Heart left ventricle (tissue), 16 donors: Measurements from ENCODE around the gene PKD2. TPM values are rescaled to one million over a fixed set of nuclear protein-coding genes. Genes with fewer than 3 reads are reported as not detected.

Source experiments
- ATAC-seq, 4 donors: fragments of 200-7000 bp; cut with Tn5 transposase; one replicate each; pipeline ENCODE4 v1.9.1; 2020 to 2022; ENCODE audit warnings: moderate library complexity in 4 of 4, mild to moderate bottlenecking in 3 of 4, moderate number of reproducible peaks in 1 of 4
- DNase-seq, 5 donors: peaks; one replicate each; pipeline ENCODE4 v3.0.0-alpha.2; 2020
- H3K27ac ChIP-seq, 12 donors: fragments of 200-600 bp; sonication (generic) in 4 of 12; one replicate each; pipeline versions ENCODE4 v1.5.0 to v1.8.0; 2016 to 2022; ENCODE audit warnings: mild to moderate bottlenecking in 2 of 12
- H3K27me3 ChIP-seq, 9 donors: fragments of 200-600 bp; sonication (generic) in 2 of 9; one replicate each; pipeline versions ENCODE4 v1.5.1 to v1.8.0; 2016 to 2022; ENCODE audit warnings: mild to moderate bottlenecking in 3 of 9
- H3K36me3 ChIP-seq, 9 donors: fragments of 200-600 bp; sonication (generic) in 2 of 9; one replicate each; pipeline versions ENCODE4 v1.5.0 to v1.8.0; 2018 to 2022; ENCODE audit warnings: mild to moderate bottlenecking in 2 of 9
- H3K4me1 ChIP-seq, 12 donors: fragments of 200-600 bp; sonication (generic) in 4 of 12; one replicate each; pipeline versions ENCODE4 v1.5.0 to v1.8.0; 2016 to 2022; ENCODE audit warnings: mild to moderate bottlenecking in 3 of 12
- H3K4me3 ChIP-seq, 12 donors: fragments of 200-600 bp; sonication (generic) in 4 of 12; one replicate each; pipeline versions ENCODE4 v1.5.0 to v1.8.0; 2017 to 2022; ENCODE audit warnings: mild to moderate bottlenecking in 9 of 12, moderate library complexity in 4 of 12
- H3K9me3 ChIP-seq, 12 donors: fragments of 200-600 bp; sonication (generic) in 4 of 12; one replicate each; pipeline versions ENCODE4 v1.5.0 to v1.8.0; 2016 to 2022; ENCODE audit warnings: mild to moderate bottlenecking in 1 of 12
- POLR2A ChIP-seq, 2 donors: fragments of 450-650 bp; IDR thresholded peaks; one replicate each; pipeline ENCODE4 v1.6.1; 2017; ENCODE audit warnings: antibody characterized with exemption in 2 of 2, mild to moderate bottlenecking in 2 of 2, moderate library complexity in 2 of 2
- WGBS, 4 donors: extraction: QIAGEN DNeasy Blood & Tissue Kit in 2 of 4; methylation state at CpG; one replicate each; pipeline versions ENCODE4 v1.1.5 to v1.1.7; 2013 to 2018; 5-methylcytosine and 5-hydroxymethylcytosine counted together
- intact Hi-C, 10 donors: fragments of 100-400 bp; cut with DNase I; formaldehyde crosslinking; loops; one replicate each; pipeline versions ENCODE4 v1.11.1 to v1.14.2; 2022
- polyA plus RNA-seq, 2 donors: library from polyadenylated mRNA; stranded (reverse); fragments of 200-250 nt; gene quantifications; one replicate each; pipeline ENCODE4 v1.2.3, GENCODE V29; 2013
- total RNA-seq, 9 donors: library from RNA; depleted of rRNA in 2 of 9; stranded (reverse); fragments of >200 nt in 2 of 9; fragmentation: NEBNext Ultra II Directional in 3 of 9; extraction: Animal tissue kit (Norgen Biotek cat#: 25700) in 3 of 9; gene quantifications; one replicate each; pipeline versions ENCODE4 v1.1.0 to v1.2.4, GENCODE V29; 2016 to 2023
- TF ChIP-seq, protein P1 (sequence below), 12 donors: fragments of 200-600 bp; sonication (generic) in 4 of 12; IDR thresholded peaks; one replicate each; pipeline versions ENCODE4 v1.5.0 to v1.8.0; 2018 to 2022; ENCODE audit warnings: antibody characterized with exemption in 12 of 12, mild to moderate bottlenecking in 5 of 12
- donor health status: ischemic (EF 13 %, LVEDD 7.1; RV severe dilation, severe dysfunction).
- donor health status: healthy with polysubstance abuse.
- donor health status: DM: no; HTN: yes; CAD: no.
- donor health status: DM: no; HTN: no; CAD: no.
- donor health status: ischemic (EF 25% LVEDD 6.9; RV normal size, moderate dysfunction).
- donor health status: ischemic (EF 25% LVEDD 5.7; RV mildly dilated, moderate dysfunction).
- donor health status: healthy.
- donor health status: DM: yes; HTN: yes; CAD: no.
- donor health status: ischemic (EF 35%, LVEDD 5.7; RV mildly dilated, moderate dysfunction).
- donor health status: nonischemic (EF 11% LVEDD 7.7; RV severe dilation, severe dysfunction).
- donor health status: DM: yes; HTN: yes; CAD: no.
- donor health status: PGD.
- donor health status: ischemic (EF 29% LVEDD 5.4; RV normal size, mild dysfunction).
- donor health status: nonischemic (EF 23%, LVEDD 6.1; RV moderate dilation, normal function).

The PKD2 gene
- total and polyA plus RNA-seq, 11 donors = 6.6 to 26.7 (median 15.1) TPM

- WGBS, 4 donors = 89 to 92% (median 90%) methylated on average over 5 of the region's 5 CpGs
These were observed 29.7 kb upstream of the PKD2 start for GRCh38 chr4:87977521-87978278.

GRCh38 chr4:87978681-87979080 lies 28.8 kb upstream of the PKD2 start:
- Histone ChIP-seq H3K9me3 (no peaks in the 10 kb centered on the region), H3K27me3 (peaks cover 0 to 13% (median 0%) of the 10 kb centered on the region in 9 donors), H3K4me3 (no peak overlapping the region), H3K4me1 (peaks cover 0 to 13% (median 0%) of the 10 kb centered on the region in 12 donors), H3K36me3 (no peaks in the 10 kb centered on the region), H3K27ac (no peak overlapping the region)
- TF ChIP-seq POLR2A (IDR thresholded peaks at IDR 0.05) = no peak
- TF ChIP-seq, protein P1, sequence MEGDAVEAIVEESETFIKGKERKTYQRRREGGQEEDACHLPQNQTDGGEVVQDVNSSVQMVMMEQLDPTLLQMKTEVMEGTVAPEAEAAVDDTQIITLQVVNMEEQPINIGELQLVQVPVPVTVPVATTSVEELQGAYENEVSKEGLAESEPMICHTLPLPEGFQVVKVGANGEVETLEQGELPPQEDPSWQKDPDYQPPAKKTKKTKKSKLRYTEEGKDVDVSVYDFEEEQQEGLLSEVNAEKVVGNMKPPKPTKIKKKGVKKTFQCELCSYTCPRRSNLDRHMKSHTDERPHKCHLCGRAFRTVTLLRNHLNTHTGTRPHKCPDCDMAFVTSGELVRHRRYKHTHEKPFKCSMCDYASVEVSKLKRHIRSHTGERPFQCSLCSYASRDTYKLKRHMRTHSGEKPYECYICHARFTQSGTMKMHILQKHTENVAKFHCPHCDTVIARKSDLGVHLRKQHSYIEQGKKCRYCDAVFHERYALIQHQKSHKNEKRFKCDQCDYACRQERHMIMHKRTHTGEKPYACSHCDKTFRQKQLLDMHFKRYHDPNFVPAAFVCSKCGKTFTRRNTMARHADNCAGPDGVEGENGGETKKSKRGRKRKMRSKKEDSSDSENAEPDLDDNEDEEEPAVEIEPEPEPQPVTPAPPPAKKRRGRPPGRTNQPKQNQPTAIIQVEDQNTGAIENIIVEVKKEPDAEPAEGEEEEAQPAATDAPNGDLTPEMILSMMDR (IDR thresholded peaks at IDR 0.05) = no peak
- WGBS, 4 donors = 90 to 100% (median 95%) methylated on average over 1 of the region's 1 CpG
- DNase-seq (no peak), ATAC-seq (no peak)
- intact Hi-C loops = loop anchor here in 6 of 10 donors (5.0 to 10.0 kb wide), 4 partner anchors 294 to 434 kb away; no protein-coding TSS in a partner anchor

More at GRCh38 chr4:87977521-87978278, 29.7 kb upstream of the PKD2 start:
- H3K4me1 ChIP-seq = peaks cover 0 to 19% (median 0%) of the 10 kb centered on the region in 12 donors
- H3K27me3 ChIP-seq = peaks cover 0 to 16% (median 0%) of the 10 kb centered on the region in 9 donors
- TF ChIP-seq, protein P1 (IDR thresholded peaks at IDR 0.05) = no peak
- no peak for TF ChIP-seq POLR2A (IDR thresholded peaks at IDR 0.05)
- DNase-seq (no peak), ATAC-seq (no peak)
- no peaks in the 10 kb centered on the region for H3K9me3 ChIP-seq
- intact Hi-C loops = loop anchor here in 6 of 10 donors (5.0 to 10.0 kb wide), 4 partner anchors 293 to 433 kb away; no protein-coding TSS in a partner anchor
- H3K36me3 ChIP-seq = no peaks in the 10 kb centered on the region
- H3K27ac ChIP-seq = no peak overlapping the region
- H3K4me3 ChIP-seq = no peak overlapping the region

- WGBS, 4 donors = 81 to 91% (median 88%) methylated on average over 1 of the region's 1 CpG
- ATAC-seq (no peak), DNase-seq (no peak)
- Histone ChIP-seq H3K36me3 (no peaks in the 10 kb centered on the region), H3K4me1 (peaks cover 0 to 11% (median 0%) of the 10 kb centered on the region in 12 donors), H3K4me3 (no peak overlapping the region), H3K9me3 (no peaks in the 10 kb centered on the region), H3K27me3 (peaks cover 0 to 9% (median 0%) of the 10 kb centered on the region in 9 donors), H3K27ac (no peak overlapping the region)
- TF ChIP-seq, protein P1 (IDR thresholded peaks at IDR 0.05) = no peak
- TF ChIP-seq POLR2A (IDR thresholded peaks at IDR 0.05) = no peak
- intact Hi-C loops = loop anchor here in 6 of 10 donors (5.0 to 10.0 kb wide), 4 partner anchors 295 to 435 kb away; no protein-coding TSS in a partner anchor
These were observed 27.6 kb upstream of the PKD2 start for GRCh38 chr4:87979810-87980209.

DNA sequence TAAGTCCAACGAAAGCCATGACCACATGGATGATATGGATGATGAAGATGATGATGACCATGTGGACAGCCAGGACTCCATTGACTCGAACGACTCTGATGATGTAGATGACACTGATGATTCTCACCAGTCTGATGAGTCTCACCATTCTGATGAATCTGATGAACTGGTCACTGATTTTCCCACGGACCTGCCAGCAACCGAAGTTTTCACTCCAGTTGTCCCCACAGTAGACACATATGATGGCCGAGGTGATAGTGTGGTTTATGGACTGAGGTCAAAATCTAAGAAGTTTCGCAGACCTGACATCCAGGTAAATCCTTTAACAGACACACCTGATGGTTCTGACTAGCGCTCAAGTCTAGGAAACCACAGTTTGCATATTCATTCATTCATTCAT lies 25.9 kb upstream of the PKD2 start:
- H3K4me1 ChIP-seq = no peaks in the 10 kb centered on the region
- TF ChIP-seq, protein P1 (IDR thresholded peaks at IDR 0.05) = no peak
- no peak for TF ChIP-seq POLR2A (IDR thresholded peaks at IDR 0.05)
- no peaks in the 10 kb centered on the region for H3K36me3 ChIP-seq
- H3K27ac ChIP-seq = no peak overlapping the region
- no peak overlapping the region for H3K4me3 ChIP-seq
- no peak for ATAC-seq
- intact Hi-C loops = no loop called here
- WGBS, 4 donors = 88 to 93% (median 89%) methylated on average over 8 of the region's 8 CpGs
- peaks cover 0 to 2% (median 0%) of the 10 kb centered on the region in 9 donors for H3K27me3 ChIP-seq
- H3K9me3 ChIP-seq = no peaks in the 10 kb centered on the region
- no peak for DNase-seq
